GM12873 (cell line): ENCODE data around the gene DSCAML1.

ENCODE experiments used
- CTCF ChIP-seq: IDR thresholded peaks from 2 replicates; pipeline ENCODE4 v1.5.1; 2012; ENCODE audit warnings: low read depth, mild to moderate bottlenecking, moderate library complexity, low read length, control low read depth; ENCODE audit not compliant: insufficient read depth; ENCODE audit errors: missing control alignments

The DSCAML1 gene

DNA sequence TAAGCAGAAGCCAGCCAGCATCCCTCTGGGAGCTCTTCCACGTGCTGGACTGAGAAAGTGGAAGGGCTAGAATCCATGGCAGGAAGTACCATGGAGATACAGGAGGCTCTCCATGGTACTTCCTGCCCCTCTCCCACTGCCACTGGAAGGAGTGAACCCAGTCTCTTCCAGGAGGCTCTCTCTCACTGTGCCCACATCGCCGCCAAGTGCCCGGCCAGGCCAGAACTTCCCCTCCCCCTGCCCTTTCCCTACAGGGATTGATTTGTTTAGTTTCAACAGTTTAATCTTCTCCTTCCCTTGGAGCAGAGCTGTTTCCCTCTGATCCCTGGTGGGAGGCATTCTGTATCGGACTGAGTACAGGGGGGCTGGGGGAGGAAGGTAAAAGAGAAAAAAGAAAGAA, 133.6 kb downstream of the DSCAML1 start:
- TF ChIP-seq CTCF, result no peak

DNA sequence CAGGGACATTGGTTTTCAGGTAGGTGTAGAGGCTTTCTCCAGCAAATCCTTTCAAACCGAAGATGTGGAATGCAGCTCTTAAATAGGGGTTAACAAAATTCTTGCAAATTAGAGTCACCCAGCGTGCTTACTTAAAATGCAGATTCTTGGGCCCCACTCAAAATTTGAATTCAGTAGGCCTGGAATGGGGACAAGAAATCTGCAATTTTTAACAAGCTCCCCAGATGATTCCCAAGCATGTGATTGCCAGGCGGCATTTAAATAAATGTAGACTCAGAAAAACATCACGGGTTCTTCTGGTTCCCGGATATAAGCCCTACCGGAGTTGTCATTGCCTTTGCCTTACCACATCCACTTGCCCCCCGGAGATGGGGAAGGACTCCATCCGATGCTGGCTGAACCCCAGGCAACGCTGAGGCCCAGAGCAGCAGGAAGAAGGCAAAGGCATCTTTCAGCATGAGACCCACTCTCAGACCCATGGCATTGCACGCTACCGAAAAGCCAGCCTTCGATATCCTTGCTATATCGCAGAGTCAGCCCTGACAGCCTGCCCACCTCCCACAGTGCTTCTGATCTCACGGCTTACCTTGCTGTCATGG, 134.2 kb downstream of the DSCAML1 start:
- no peak for TF ChIP-seq CTCF

- no peak for TF ChIP-seq CTCF
Measured at GRCh38 chr11:117662255-117662654, 134.8 kb downstream of the DSCAML1 start.

DNA sequence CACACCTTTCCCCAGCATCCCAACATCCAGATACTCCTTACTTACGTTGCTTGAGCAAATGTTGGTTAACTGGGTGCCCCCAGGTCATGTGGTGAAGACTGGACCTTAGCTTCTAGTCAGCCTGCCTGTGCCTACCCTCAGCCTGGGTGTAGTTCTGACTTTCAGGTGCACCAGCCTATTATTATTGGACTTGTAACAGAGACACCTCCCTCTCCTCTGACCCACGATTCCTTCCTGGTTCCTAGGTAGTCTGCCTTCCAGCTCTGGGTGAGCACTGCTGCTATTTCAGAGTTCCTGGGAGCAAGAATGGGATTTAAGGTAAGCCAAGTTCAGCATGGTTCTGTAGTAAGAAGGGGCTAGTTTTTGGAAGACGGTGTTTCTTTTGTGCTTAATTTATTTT, 138.2 kb downstream of the DSCAML1 start:
- no peak for TF ChIP-seq CTCF

GRCh38 chr11:117657794-117658193, 139.2 kb downstream of the DSCAML1 start:
- TF ChIP-seq CTCF, result no peak

GRCh38 chr11:117654281-117655255, 142.4 kb downstream of the DSCAML1 start:
- TF ChIP-seq CTCF, result no peak

- no peak for TF ChIP-seq CTCF
Measured at GRCh38 chr11:117652521-117652920, 144.5 kb downstream of the DSCAML1 start.
